ENCODE data around the gene PCBP3. TPM values are rescaled to one million over a fixed set of nuclear protein-coding genes. Genes with fewer than 3 reads are reported as not detected.

The PCBP3 gene
- total and polyA plus RNA-seq, 2 donors from 2014 or later: 2.3 to 5.4 TPM

DNA sequence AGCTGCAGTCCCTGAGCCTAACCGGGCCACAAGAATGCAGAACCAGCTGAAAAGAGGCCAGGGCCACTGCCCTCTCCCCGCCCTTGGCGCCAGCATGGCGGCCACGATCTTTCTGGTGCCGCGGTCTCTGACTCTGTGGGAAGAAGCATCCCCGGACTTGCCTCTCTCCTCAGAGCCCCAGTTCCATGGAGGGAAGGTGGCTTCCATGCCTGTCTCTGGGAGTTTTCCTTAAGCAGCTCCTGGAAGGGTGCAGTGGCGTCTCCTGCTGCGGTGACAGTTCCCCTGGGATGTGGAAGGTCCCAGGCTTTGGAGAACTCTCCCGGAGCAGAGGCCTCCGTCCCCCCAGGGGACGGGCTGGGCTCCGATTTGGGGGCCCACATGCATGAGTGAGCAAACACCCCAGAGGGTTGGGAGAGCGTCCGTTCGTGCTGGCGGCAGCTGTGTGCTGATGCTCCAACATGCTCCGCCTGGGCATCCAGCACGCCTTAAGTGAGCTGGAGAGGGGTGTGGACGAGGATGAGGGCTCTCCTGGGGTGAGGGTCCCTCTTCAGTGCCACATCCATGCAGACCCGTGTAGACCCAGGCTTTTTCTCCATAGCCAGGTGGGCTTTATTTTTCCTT is 228.2 kb downstream of the PCBP3 start:
- Histone ChIP-seq H3K4me3 (ENCODE audit: low read length in 3 of 3) (no peak overlapping the region), H3K9ac (ENCODE audit: low read length in 3 of 3) (no peak overlapping the region), H3K27me3 (ENCODE audit: control insufficient read depth, insufficient read depth, low read length) (peaks cover 3% of the 10 kb centered on the region), H3K9me3 (ENCODE audit: control insufficient read depth in 2 of 3, insufficient read depth in 1 of 3, low read length in 3 of 3) (no peaks in the 10 kb centered on the region), H3K27ac (ENCODE audit: low read depth in 2 of 2, low read length in 2 of 2) (no peak overlapping the region), H3K36me3 (ENCODE audit: control insufficient read depth in 2 of 3, insufficient read depth in 3 of 3, low read length in 3 of 3) (no peaks in the 10 kb centered on the region), H3K4me1 (ENCODE audit: control insufficient read depth in 2 of 3, insufficient read depth in 2 of 3, low read depth in 1 of 3, low read length in 3 of 3) (peaks cover 0 to 4% (median 0%) of the 10 kb centered on the region in 3 donors)
- no peak for FAIRE-seq
- TF ChIP-seq, protein P1, sequence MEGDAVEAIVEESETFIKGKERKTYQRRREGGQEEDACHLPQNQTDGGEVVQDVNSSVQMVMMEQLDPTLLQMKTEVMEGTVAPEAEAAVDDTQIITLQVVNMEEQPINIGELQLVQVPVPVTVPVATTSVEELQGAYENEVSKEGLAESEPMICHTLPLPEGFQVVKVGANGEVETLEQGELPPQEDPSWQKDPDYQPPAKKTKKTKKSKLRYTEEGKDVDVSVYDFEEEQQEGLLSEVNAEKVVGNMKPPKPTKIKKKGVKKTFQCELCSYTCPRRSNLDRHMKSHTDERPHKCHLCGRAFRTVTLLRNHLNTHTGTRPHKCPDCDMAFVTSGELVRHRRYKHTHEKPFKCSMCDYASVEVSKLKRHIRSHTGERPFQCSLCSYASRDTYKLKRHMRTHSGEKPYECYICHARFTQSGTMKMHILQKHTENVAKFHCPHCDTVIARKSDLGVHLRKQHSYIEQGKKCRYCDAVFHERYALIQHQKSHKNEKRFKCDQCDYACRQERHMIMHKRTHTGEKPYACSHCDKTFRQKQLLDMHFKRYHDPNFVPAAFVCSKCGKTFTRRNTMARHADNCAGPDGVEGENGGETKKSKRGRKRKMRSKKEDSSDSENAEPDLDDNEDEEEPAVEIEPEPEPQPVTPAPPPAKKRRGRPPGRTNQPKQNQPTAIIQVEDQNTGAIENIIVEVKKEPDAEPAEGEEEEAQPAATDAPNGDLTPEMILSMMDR (IDR thresholded peaks at IDR 0.05; ENCODE audit: borderline replicate concordance, extremely low read depth, insufficient read depth): no peak
- peak in 1 of 5 donors; percentile 35 for DNase-seq
- intact Hi-C loops (cut with DNase I): no loop called here

DNA sequence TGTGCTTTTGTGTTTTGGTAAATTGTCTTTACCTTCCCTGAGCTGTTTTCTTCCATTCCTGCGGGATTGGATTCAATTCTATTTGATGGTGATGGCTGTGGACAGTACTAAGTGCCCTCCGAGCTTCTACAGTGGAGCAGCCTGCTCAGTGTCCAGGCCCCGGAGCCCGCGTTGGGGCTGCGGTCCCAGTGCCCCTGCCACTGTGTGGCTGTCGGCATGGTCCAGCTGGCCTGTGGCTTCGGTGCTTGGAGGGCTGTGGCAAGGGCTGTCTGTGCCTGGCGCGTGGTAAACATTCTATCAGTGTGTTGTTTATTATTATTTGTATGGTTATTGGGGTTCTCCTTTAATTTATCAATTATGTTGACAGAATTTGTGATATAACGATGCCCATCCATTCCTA is 228.9 kb downstream of the PCBP3 start:
- intact Hi-C loops (cut with DNase I): no loop called here
- Histone ChIP-seq H3K9ac (ENCODE audit: low read length in 3 of 3) (no peak overlapping the region), H3K4me3 (ENCODE audit: low read length in 3 of 3) (no peak overlapping the region), H3K36me3 (ENCODE audit: control insufficient read depth in 2 of 3, insufficient read depth in 3 of 3, low read length in 3 of 3) (no peaks in the 10 kb centered on the region), H3K9me3 (ENCODE audit: control insufficient read depth in 2 of 3, insufficient read depth in 1 of 3, low read length in 3 of 3) (no peaks in the 10 kb centered on the region), H3K27me3 (ENCODE audit: control insufficient read depth, insufficient read depth, low read length) (peaks cover 3% of the 10 kb centered on the region), H3K27ac (ENCODE audit: low read depth in 2 of 2, low read length in 2 of 2) (no peak overlapping the region), H3K4me1 (ENCODE audit: control insufficient read depth in 2 of 3, insufficient read depth in 2 of 3, low read depth in 1 of 3, low read length in 3 of 3) (peaks cover 0 to 4% (median 0%) of the 10 kb centered on the region in 3 donors)
- TF ChIP-seq, protein P1 (IDR thresholded peaks at IDR 0.05; ENCODE audit: borderline replicate concordance, extremely low read depth, insufficient read depth): no peak
- DNase-seq (peak in 1 of 5 donors; percentile 36), FAIRE-seq (no peak)

DNA sequence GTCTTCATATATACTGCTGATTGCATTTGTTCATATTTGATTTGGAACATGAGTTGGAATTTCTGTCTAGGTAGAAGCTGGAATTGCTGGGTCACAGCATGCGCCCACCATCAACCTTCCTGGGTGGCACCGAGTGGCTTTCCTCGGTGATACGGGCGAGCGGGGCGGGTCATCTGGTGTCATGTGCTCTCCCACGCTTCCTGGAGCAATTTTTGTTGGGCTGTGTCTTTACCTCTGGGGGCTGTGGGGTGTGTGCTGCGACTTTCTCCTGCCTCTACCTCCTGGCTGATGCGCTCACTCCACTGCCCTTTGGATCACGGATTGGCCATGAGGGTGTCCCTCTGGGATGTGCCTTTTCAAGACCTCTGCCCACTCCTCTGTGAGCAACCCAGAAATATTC is 229.4 kb downstream of the PCBP3 start:
- Histone ChIP-seq H3K36me3 (ENCODE audit: control insufficient read depth in 2 of 3, insufficient read depth in 3 of 3, low read length in 3 of 3) (no peaks in the 10 kb centered on the region), H3K4me1 (ENCODE audit: control insufficient read depth in 2 of 3, insufficient read depth in 2 of 3, low read depth in 1 of 3, low read length in 3 of 3) (peaks cover 0 to 4% (median 0%) of the 10 kb centered on the region in 3 donors), H3K4me3 (ENCODE audit: low read length in 3 of 3) (no peak overlapping the region), H3K27me3 (ENCODE audit: control insufficient read depth, insufficient read depth, low read length) (peaks cover 3% of the 10 kb centered on the region), H3K9ac (ENCODE audit: low read length in 3 of 3) (no peak overlapping the region), H3K27ac (ENCODE audit: low read depth in 2 of 2, low read length in 2 of 2) (no peak overlapping the region), H3K9me3 (ENCODE audit: control insufficient read depth in 2 of 3, insufficient read depth in 1 of 3, low read length in 3 of 3) (no peaks in the 10 kb centered on the region)
- DNase-seq: peak in 1 of 5 donors; percentile 34
- intact Hi-C loops (cut with DNase I): no loop called here
- FAIRE-seq: no peak
- TF ChIP-seq, protein P1 (IDR thresholded peaks at IDR 0.05; ENCODE audit: borderline replicate concordance, extremely low read depth, insufficient read depth): no peak

Data from kidney (tissue), 14 donors.